ENCODE results near the gene RTL1. TPM values are rescaled to one million over a fixed set of nuclear protein-coding genes. Genes with fewer than 3 reads are reported as not detected.

Gene RTL1
- total and polyA plus RNA-seq, 2 donors (not counting 1 experiment from before 2014, with no cell fraction given) = not detected

GRCh38 chr14:100911665-100912316 lies 8.3 kb upstream of the RTL1 start:
- no peak for DNase-seq (ENCODE audit: low read depth in 2 of 2)
- Histone ChIP-seq H3K27me3 (ENCODE audit: control insufficient read depth, insufficient read depth, low read length) (no peaks in the 10 kb centered on the region), H3K4me3 (replicated peaks in 1 of 4; ENCODE audit: control extremely low read depth in 1 of 4, insufficient read depth in 1 of 4, low read depth in 3 of 4, low read length in 4 of 4) (no peak overlapping the region), H3K9me3 (ENCODE audit: control insufficient read depth, insufficient read depth, low read depth, low read length) (no peaks in the 10 kb centered on the region), H3K79me2 (ENCODE audit: control insufficient read depth, insufficient read depth, low read length) (no peaks in the 10 kb centered on the region), H3K9ac (ENCODE audit: insufficient read depth, low read length) (no peak overlapping the region), H4K20me1 (ENCODE audit: control insufficient read depth, extremely low read depth, insufficient read depth, low read length) (no peaks in the 10 kb centered on the region), H3K36me3 (ENCODE audit: control insufficient read depth, insufficient read depth, low read length) (peaks cover 5% of the 10 kb centered on the region), H3K4me2 (ENCODE audit: extremely low read depth, insufficient read depth, low read length) (no peak overlapping the region), H2AFZ (ENCODE audit: low read length) (no peak overlapping the region), H3K27ac (ENCODE audit: insufficient read depth, low read length) (no peak overlapping the region), H3K4me1 (ENCODE audit: control insufficient read depth, extremely low read depth, insufficient read depth, low read length) (no peaks in the 10 kb centered on the region)
- TF ChIP-seq EZH2 (IDR thresholded peaks at IDR 0.05; ENCODE audit: low read length, missing control alignments) (no peak), CTCF (conservative IDR thresholded peaks at IDR 0.05 in 1 of 2, IDR thresholded peaks at IDR 0.05 in 1 of 2; ENCODE audit: low read depth in 1 of 2, low read length in 2 of 2) (no peak)

- DNase-seq (ENCODE audit: low read depth in 2 of 2) = no peak
- Histone ChIP-seq H3K27me3 (ENCODE audit: control insufficient read depth, insufficient read depth, low read length) (no peaks in the 10 kb centered on the region), H3K4me1 (ENCODE audit: control insufficient read depth, extremely low read depth, insufficient read depth, low read length) (no peaks in the 10 kb centered on the region), H3K9ac (ENCODE audit: insufficient read depth, low read length) (no peak overlapping the region), H4K20me1 (ENCODE audit: control insufficient read depth, extremely low read depth, insufficient read depth, low read length) (no peaks in the 10 kb centered on the region), H3K79me2 (ENCODE audit: control insufficient read depth, insufficient read depth, low read length) (no peaks in the 10 kb centered on the region), H3K27ac (ENCODE audit: insufficient read depth, low read length) (no peak overlapping the region), H3K4me3 (replicated peaks in 1 of 4; ENCODE audit: control extremely low read depth in 1 of 4, insufficient read depth in 1 of 4, low read depth in 3 of 4, low read length in 4 of 4) (no peak overlapping the region), H3K36me3 (ENCODE audit: control insufficient read depth, insufficient read depth, low read length) (peaks cover 5% of the 10 kb centered on the region), H3K9me3 (ENCODE audit: control insufficient read depth, insufficient read depth, low read depth, low read length) (no peaks in the 10 kb centered on the region), H2AFZ (ENCODE audit: low read length) (no peak overlapping the region), H3K4me2 (ENCODE audit: extremely low read depth, insufficient read depth, low read length) (no peak overlapping the region)
- no peak for TF ChIP-seq CTCF (conservative IDR thresholded peaks at IDR 0.05 in 1 of 2, IDR thresholded peaks at IDR 0.05 in 1 of 2; ENCODE audit: low read depth in 1 of 2, low read length in 2 of 2)
- no peak for TF ChIP-seq EZH2 (IDR thresholded peaks at IDR 0.05; ENCODE audit: low read length, missing control alignments)
These were observed 7.6 kb upstream of the RTL1 start for GRCh38 chr14:100910888-100911664.

GRCh38 chr14:100909439-100909838 lies 5.9 kb upstream of the RTL1 start:
- Histone ChIP-seq H3K4me1 (ENCODE audit: control insufficient read depth, extremely low read depth, insufficient read depth, low read length) (no peaks in the 10 kb centered on the region), H3K27ac (ENCODE audit: insufficient read depth, low read length) (no peak overlapping the region), H4K20me1 (ENCODE audit: control insufficient read depth, extremely low read depth, insufficient read depth, low read length) (no peaks in the 10 kb centered on the region), H3K79me2 (ENCODE audit: control insufficient read depth, insufficient read depth, low read length) (no peaks in the 10 kb centered on the region), H3K9me3 (ENCODE audit: control insufficient read depth, insufficient read depth, low read depth, low read length) (no peaks in the 10 kb centered on the region), H3K27me3 (ENCODE audit: control insufficient read depth, insufficient read depth, low read length) (peaks cover 2% of the 10 kb centered on the region), H3K9ac (ENCODE audit: insufficient read depth, low read length) (no peak overlapping the region), H2AFZ (ENCODE audit: low read length) (no peak overlapping the region), H3K4me3 (replicated peaks in 1 of 4; ENCODE audit: control extremely low read depth in 1 of 4, insufficient read depth in 1 of 4, low read depth in 3 of 4, low read length in 4 of 4) (no peak overlapping the region), H3K4me2 (ENCODE audit: extremely low read depth, insufficient read depth, low read length) (no peak overlapping the region), H3K36me3 (ENCODE audit: control insufficient read depth, insufficient read depth, low read length) (peaks cover 5% of the 10 kb centered on the region)
- TF ChIP-seq EZH2 (IDR thresholded peaks at IDR 0.05; ENCODE audit: low read length, missing control alignments) (no peak), CTCF (conservative IDR thresholded peaks at IDR 0.05 in 1 of 2, IDR thresholded peaks at IDR 0.05 in 1 of 2; ENCODE audit: low read depth in 1 of 2, low read length in 2 of 2) (no peak)
- DNase-seq (ENCODE audit: low read depth in 2 of 2) = no peak

All from fibroblast of lung (primary cell).